ENCODE results near the gene RPS15. TPM values are rescaled to one million over a fixed set of nuclear protein-coding genes. Genes with fewer than 3 reads are reported as not detected.
A peak's percentile ranks its signal among the peaks of the same experiment; 100 is the strongest.

Gene RPS15
- total and polyA plus RNA-seq, 2 of the 13 experiments (the other 11 are each of a cell fraction or from before 2014, with no cell fraction given) = 695 to 1,411 TPM

GRCh38 chr19:1401138-1401888, 36.9 kb upstream of the RPS15 start, which contains the start of gene GAMT (continued):
- TF ChIP-seq GTF3A (CRISPR knock-in tag; conservative IDR thresholded peaks at IDR 0.05) = no peak
- no peak for TF ChIP-seq HOXA9 (CRISPR knock-in tag; IDR thresholded peaks at IDR 0.05; ENCODE audit: borderline replicate concordance)
- TF ChIP-seq ZNF552 (CRISPR knock-in tag; IDR thresholded peaks at IDR 0.05; ENCODE audit: borderline replicate concordance) = no peak
- TF ChIP-seq, protein P1, sequence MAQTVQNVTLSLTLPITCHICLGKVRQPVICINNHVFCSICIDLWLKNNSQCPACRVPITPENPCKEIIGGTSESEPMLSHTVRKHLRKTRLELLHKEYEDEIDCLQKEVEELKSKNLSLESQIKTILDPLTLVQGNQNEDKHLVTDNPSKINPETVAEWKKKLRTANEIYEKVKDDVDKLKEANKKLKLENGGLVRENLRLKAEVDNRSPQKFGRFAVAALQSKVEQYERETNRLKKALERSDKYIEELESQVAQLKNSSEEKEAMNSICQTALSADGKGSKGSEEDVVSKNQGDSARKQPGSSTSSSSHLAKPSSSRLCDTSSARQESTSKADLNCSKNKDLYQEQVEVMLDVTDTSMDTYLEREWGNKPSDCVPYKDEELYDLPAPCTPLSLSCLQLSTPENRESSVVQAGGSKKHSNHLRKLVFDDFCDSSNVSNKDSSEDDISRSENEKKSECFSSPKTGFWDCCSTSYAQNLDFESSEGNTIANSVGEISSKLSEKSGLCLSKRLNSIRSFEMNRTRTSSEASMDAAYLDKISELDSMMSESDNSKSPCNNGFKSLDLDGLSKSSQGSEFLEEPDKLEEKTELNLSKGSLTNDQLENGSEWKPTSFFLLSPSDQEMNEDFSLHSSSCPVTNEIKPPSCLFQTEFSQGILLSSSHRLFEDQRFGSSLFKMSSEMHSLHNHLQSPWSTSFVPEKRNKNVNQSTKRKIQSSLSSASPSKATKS (CRISPR knock-in tag; IDR thresholded peaks at IDR 0.05) = no peak
- no peak for TF ChIP-seq ZNF121 (CRISPR knock-in tag; IDR thresholded peaks at IDR 0.05)
- TF ChIP-seq ZMAT3 (CRISPR knock-in tag; conservative IDR thresholded peaks at IDR 0.05) = 0 out of 2 replicates have a peak, but pooled peaks have one; percentile 47
- TF ChIP-seq ZNF17 (CRISPR knock-in tag; IDR thresholded peaks at IDR 0.05) = no peak
- TF ChIP-seq ELK4 (CRISPR knock-in tag; IDR thresholded peaks at IDR 0.05; ENCODE audit: borderline replicate concordance) = no peak
- TF ChIP-seq AGO2 (optimal IDR thresholded peaks at IDR 0.05; ENCODE audit: low read depth, low read length) = peak; percentile 91
- no peak for TF ChIP-seq ZFP36 (IDR thresholded peaks at IDR 0.05; ENCODE audit: borderline replicate concordance, low read depth, low read length, partially characterized antibody)
- TF ChIP-seq PHF21A (CRISPR knock-in tag; IDR thresholded peaks at IDR 0.05) = no peak
- TF ChIP-seq ZC3H4 (CRISPR knock-in tag; IDR thresholded peaks at IDR 0.05; ENCODE audit: borderline replicate concordance) = no peak
- no peak for TF ChIP-seq ZNF652 (CRISPR knock-in tag; IDR thresholded peaks at IDR 0.05; ENCODE audit: borderline replicate concordance, low read depth)
- TF ChIP-seq ZNF83 (CRISPR knock-in tag; IDR thresholded peaks at IDR 0.05; ENCODE audit: borderline replicate concordance) = no peak
- TF ChIP-seq ZNF674 (CRISPR knock-in tag; IDR thresholded peaks at IDR 0.05; ENCODE audit: low read depth) = no peak
- no peak for TF ChIP-seq RXRA (CRISPR knock-in tag; IDR thresholded peaks at IDR 0.05)
- TF ChIP-seq ZNF572 (CRISPR knock-in tag; IDR thresholded peaks at IDR 0.05) = no peak
- peak; percentile 39 for TF ChIP-seq HNRNPLL (IDR thresholded peaks at IDR 0.05; ENCODE audit: low read depth, low read length, poor library complexity, severe bottlenecking)
- TF ChIP-seq YY1 (IDR thresholded peaks at IDR 0.05; ENCODE audit: insufficient read depth, insufficient replicate concordance, low read depth, low read length) = peak; percentile 61
- no peak for TF ChIP-seq EHMT2 (IDR thresholded peaks at IDR 0.05; ENCODE audit: borderline replicate concordance, low read depth, low read length)
- no peak for TF ChIP-seq SRF (IDR thresholded peaks at IDR 0.05; ENCODE audit: low read depth, low read length)
- TF ChIP-seq ZNF207 (IDR thresholded peaks at IDR 0.05; ENCODE audit: borderline replicate concordance) = no peak
- no peak for TF ChIP-seq BCL3 (CRISPR knock-in tag; IDR thresholded peaks at IDR 0.05)
